ENCODE data around the gene THY1.

THY1 gene

GRCh38 chr11:119370486-119371046 is 52.4 kb downstream of the THY1 start:
- no peak for DNase-seq (ENCODE audit: low read depth in 2 of 2)

- DNase-seq (ENCODE audit: low read depth in 2 of 2) = no peak
These were observed 53.6 kb downstream of the THY1 start for GRCh38 chr11:119369132-119369925.

GRCh38 chr11:119368121-119369034 is 54.6 kb downstream of the THY1 start:
- DNase-seq (ENCODE audit: low read depth in 2 of 2) = no peak

- DNase-seq (ENCODE audit: low read depth in 2 of 2) = no peak
These were observed 55.3 kb downstream of the THY1 start for GRCh38 chr11:119367661-119368120.
